Body of pancreas (tissue), 4 donors: ENCODE measurements around the gene GOLGA1.

Experiments used
- CTCF ChIP-seq, 7 experiments: fragments of 450-650 bp in 4 of 7; fragments of 200-600 bp in 3 of 7; sonication (generic) in 3 of 7; IDR thresholded peaks; one replicate each; pipeline ENCODE4 v1.5.1; 2016 to 2019; ENCODE audit warnings: antibody characterized with exemption in 7 of 7
- POLR2A ChIP-seq, 3 donors: fragments of 450-650 bp; IDR thresholded peaks; one replicate each; pipeline ENCODE4 v1.6.1; 2016; ENCODE audit warnings: antibody characterized with exemption in 3 of 3, mild to moderate bottlenecking in 2 of 3

GRCh38 chr9:124881138-124881743 lies 59.6 kb downstream of the GOLGA1 start:
- no peak for TF ChIP-seq CTCF (IDR thresholded peaks at IDR 0.05)
- TF ChIP-seq POLR2A (IDR thresholded peaks at IDR 0.05): no peak
